ENCODE measurements around the gene RPS19BP1. TPM values are rescaled to one million over a fixed set of nuclear protein-coding genes. Genes with fewer than 3 reads are reported as not detected.

RPS19BP1 gene
- total and polyA plus RNA-seq, 2 donors (not counting 1 experiment from before 2014, with no cell fraction given), result 60.3 to 74.8 TPM

DNA sequence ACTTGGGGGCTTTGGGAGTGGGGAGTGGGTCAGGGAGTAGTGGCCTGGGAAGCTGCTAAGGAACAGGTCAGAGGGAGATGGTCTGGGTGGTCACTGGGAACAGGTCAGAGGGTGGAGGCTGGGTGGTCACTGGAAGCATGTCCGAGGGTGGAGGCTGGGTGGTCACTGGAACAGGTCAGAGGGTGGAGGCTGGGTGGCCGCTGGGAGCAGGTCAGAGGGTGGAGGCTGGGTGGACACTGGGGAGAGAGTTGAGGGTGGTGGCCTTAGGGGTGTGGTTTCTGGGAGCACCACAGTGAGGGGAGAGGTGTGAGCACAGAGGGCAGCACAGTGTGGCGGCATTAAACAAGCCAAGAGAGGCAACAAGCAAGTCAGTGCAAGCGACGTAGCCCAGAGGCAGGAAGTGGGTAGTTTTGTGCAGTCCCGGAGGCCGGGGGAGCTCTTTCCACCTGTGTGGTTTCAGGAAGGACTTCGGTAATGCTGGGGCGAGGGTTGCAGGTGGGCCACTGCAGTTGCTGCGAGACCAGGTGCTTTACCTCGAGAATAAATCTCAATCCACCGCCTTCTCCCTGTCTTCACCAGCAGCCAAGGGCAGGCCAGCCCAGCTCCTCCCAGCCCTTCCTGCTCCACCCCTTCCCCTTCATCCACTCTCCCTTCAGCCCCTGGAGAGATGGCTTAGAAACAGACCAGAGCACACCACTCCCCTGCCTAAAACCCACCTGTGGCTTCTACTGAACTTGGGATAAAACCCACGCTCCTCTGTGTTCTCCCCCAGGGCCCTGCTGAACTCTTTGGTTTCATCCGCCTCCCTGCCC, 34.8 kb upstream of the RPS19BP1 start:
- Histone ChIP-seq H3K4me1 (ENCODE audit: control insufficient read depth in 2 of 2, insufficient read depth in 2 of 2, low read length in 2 of 2) (peaks cover 9 to 10% of the 10 kb centered on the region in 2 donors), H2AFZ (ENCODE audit: insufficient read depth, low read depth, low read length, poor library complexity, severe bottlenecking) (peak overlapping the region; percentile 60), H4K20me1 (ENCODE audit: control insufficient read depth, insufficient read depth, low read length, poor library complexity, severe bottlenecking) (no peaks in the 10 kb centered on the region), H3K9ac (ENCODE audit: low read length) (no peak overlapping the region), H3K27me3 (replicated peaks in 1 of 4; ENCODE audit: control extremely low read depth in 1 of 4, control insufficient read depth in 3 of 4, insufficient read depth in 4 of 4, low read length in 3 of 4) (peaks cover 0 to 3% (median 2%) of the 10 kb centered on the region in 4 experiments), H3K4me2 (replicated peaks; ENCODE audit: low read depth, low read length, poor library complexity, severe bottlenecking) (peak overlapping the region; percentile 57), H3K27ac (ENCODE audit: low read length in 2 of 2) (no peak overlapping the region), H3K9me3 (ENCODE audit: control extremely low read depth in 1 of 3, control insufficient read depth in 2 of 3, insufficient read depth in 1 of 3, low read length in 2 of 3) (no peaks in the 10 kb centered on the region), H3K79me2 (ENCODE audit: control insufficient read depth, insufficient read depth, low read length) (no peaks in the 10 kb centered on the region), H3K4me3 (ENCODE audit: control extremely low read depth in 1 of 5, extremely low read depth in 1 of 5, insufficient read depth in 1 of 5, low read depth in 2 of 5, low read length in 4 of 5) (no peak overlapping the region), H3K36me3 (replicated peaks in 1 of 2; ENCODE audit: control extremely low read depth in 1 of 2, control insufficient read depth in 1 of 2, extremely low read depth in 1 of 2, insufficient read depth in 2 of 2, low read length in 1 of 2) (no peaks in the 10 kb centered on the region)
- CTCF ChIA-PET, result interaction anchor here (1.1 kb wide), 1 partner anchor 458 kb away, joined by 3 read pairs; no protein-coding TSS in a partner anchor
- ATAC-seq (ENCODE audit: low read depth) (peak; percentile 47), DNase-seq (peak; percentile 30)
- Mint-ChIP-seq H3K4me3 (peak overlapping the region; percentile 21), H3K27me3 (peaks cover 7% of the 10 kb centered on the region), H3K9me3 (ENCODE audit: insufficient read depth) (peaks cover 6% of the 10 kb centered on the region), H3K4me1 (peaks cover 14% of the 10 kb centered on the region), H3K27ac (no peak overlapping the region)
- 25% methylated on average over 13 of the region's 14 CpGs for WGBS (ENCODE audit: insufficient coverage)
- no peak for TF ChIP-seq EZH2 (IDR thresholded peaks at IDR 0.05; ENCODE audit: borderline replicate concordance, insufficient read depth, low read depth, low read length, poor library complexity, severe bottlenecking)
- TF ChIP-seq, protein P1, sequence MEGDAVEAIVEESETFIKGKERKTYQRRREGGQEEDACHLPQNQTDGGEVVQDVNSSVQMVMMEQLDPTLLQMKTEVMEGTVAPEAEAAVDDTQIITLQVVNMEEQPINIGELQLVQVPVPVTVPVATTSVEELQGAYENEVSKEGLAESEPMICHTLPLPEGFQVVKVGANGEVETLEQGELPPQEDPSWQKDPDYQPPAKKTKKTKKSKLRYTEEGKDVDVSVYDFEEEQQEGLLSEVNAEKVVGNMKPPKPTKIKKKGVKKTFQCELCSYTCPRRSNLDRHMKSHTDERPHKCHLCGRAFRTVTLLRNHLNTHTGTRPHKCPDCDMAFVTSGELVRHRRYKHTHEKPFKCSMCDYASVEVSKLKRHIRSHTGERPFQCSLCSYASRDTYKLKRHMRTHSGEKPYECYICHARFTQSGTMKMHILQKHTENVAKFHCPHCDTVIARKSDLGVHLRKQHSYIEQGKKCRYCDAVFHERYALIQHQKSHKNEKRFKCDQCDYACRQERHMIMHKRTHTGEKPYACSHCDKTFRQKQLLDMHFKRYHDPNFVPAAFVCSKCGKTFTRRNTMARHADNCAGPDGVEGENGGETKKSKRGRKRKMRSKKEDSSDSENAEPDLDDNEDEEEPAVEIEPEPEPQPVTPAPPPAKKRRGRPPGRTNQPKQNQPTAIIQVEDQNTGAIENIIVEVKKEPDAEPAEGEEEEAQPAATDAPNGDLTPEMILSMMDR (IDR thresholded peaks at IDR 0.05), result no peak
- POLR2A ChIA-PET, result no interaction called here
- intact Hi-C loops (cut with micrococcal nuclease), result no loop called here

DNA sequence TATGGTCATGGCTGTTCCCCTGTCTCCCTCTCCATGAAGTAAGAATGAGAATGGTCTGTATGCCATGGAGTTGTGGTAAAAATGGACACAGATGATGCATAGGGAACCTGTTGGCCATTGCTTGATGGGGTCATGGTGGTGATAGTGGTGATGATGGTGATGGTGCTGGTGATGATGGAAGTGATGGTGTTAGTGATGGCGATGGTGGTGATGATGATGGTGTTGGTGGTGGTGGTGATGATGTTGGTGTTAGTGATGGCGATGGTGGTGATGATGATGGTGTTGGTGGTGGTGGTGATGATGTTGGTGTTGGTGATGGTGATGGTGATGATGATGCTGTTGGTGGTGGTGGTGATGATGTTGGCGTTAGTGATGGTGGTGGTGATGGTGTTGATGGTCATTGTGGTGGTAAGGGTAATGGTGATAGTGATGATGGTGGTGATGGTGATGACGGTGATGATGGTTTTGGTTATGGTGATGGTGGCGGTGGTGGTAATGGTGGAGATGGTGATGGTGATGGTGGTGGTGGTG, 32.9 kb upstream of the RPS19BP1 start:
- ChIA-PET POLR2A (no interaction called here), CTCF (no interaction called here)
- Mint-ChIP-seq H3K9me3 (ENCODE audit: insufficient read depth) (peaks cover 6% of the 10 kb centered on the region), H3K27ac (no peak overlapping the region), H3K4me3 (no peak overlapping the region), H3K4me1 (peaks cover 14% of the 10 kb centered on the region), H3K27me3 (peaks cover 7% of the 10 kb centered on the region)
- DNase-seq (no peak), ATAC-seq (ENCODE audit: low read depth) (no peak)
- Histone ChIP-seq H3K27me3 (replicated peaks in 1 of 4; ENCODE audit: control extremely low read depth in 1 of 4, control insufficient read depth in 3 of 4, insufficient read depth in 4 of 4, low read length in 3 of 4) (no peaks in the 10 kb centered on the region), H3K27ac (ENCODE audit: low read length in 2 of 2) (no peak overlapping the region), H3K4me3 (ENCODE audit: control extremely low read depth in 1 of 5, extremely low read depth in 1 of 5, insufficient read depth in 1 of 5, low read depth in 2 of 5, low read length in 4 of 5) (no peak overlapping the region), H2AFZ (ENCODE audit: insufficient read depth, low read depth, low read length, poor library complexity, severe bottlenecking) (no peak overlapping the region), H3K4me1 (ENCODE audit: control insufficient read depth in 2 of 2, insufficient read depth in 2 of 2, low read length in 2 of 2) (peaks cover 9 to 10% of the 10 kb centered on the region in 2 donors), H3K4me2 (replicated peaks; ENCODE audit: low read depth, low read length, poor library complexity, severe bottlenecking) (no peak overlapping the region), H4K20me1 (ENCODE audit: control insufficient read depth, insufficient read depth, low read length, poor library complexity, severe bottlenecking) (no peaks in the 10 kb centered on the region), H3K79me2 (ENCODE audit: control insufficient read depth, insufficient read depth, low read length) (no peaks in the 10 kb centered on the region), H3K9ac (ENCODE audit: low read length) (no peak overlapping the region), H3K9me3 (ENCODE audit: control extremely low read depth in 1 of 3, control insufficient read depth in 2 of 3, insufficient read depth in 1 of 3, low read length in 2 of 3) (no peaks in the 10 kb centered on the region), H3K36me3 (replicated peaks in 1 of 2; ENCODE audit: control extremely low read depth in 1 of 2, control insufficient read depth in 1 of 2, extremely low read depth in 1 of 2, insufficient read depth in 2 of 2, low read length in 1 of 2) (no peaks in the 10 kb centered on the region)
- intact Hi-C loops (cut with micrococcal nuclease), result no loop called here
- WGBS (ENCODE audit: insufficient coverage), result 100% methylated on average over 5 of the region's 5 CpGs
- no peak for TF ChIP-seq EZH2 (IDR thresholded peaks at IDR 0.05; ENCODE audit: borderline replicate concordance, insufficient read depth, low read depth, low read length, poor library complexity, severe bottlenecking)
- TF ChIP-seq, protein P1 (IDR thresholded peaks at IDR 0.05), result no peak

Measured in B cell (primary cell).